K562 (cell line): ENCODE measurements around the gene DPEP1. TPM values are rescaled to one million over a fixed set of nuclear protein-coding genes. Genes with fewer than 3 reads are reported as not detected.
A peak's percentile ranks its signal among the peaks of the same experiment; 100 is the strongest.

ENCODE experiments used
- NFYB ChIP-seq: IDR thresholded peaks from 2 replicates; pipeline ENCODE4 v1.6.1; 2011; ENCODE audit warnings: mild to moderate bottlenecking, moderate library complexity; ENCODE audit not compliant: insufficient read length; ENCODE audit errors: extremely low read depth
- RUNX1 ChIP-seq: sonication (generic); IDR thresholded peaks from 2 replicates; pipeline ENCODE4 v1.6.1; 2016; ENCODE audit warnings: antibody characterized with exemption, low read depth
- ZNF717 ChIP-seq: fragments of 250-450 bp; sonication (Bioruptor Pico); IDR thresholded peaks from 2 replicates; pipeline ENCODE4 v1.5.0; 2021
- polyA plus RNA-seq, 8 experiments: library from polyadenylated mRNA; depleted of rRNA in 4 of 8; stranded (reverse) in 5 of 8; unstranded in 3 of 8; fragments of >200 nt; fragmentation: Nextera tagmentation in 2 of 8; fragmentation: Illumina TruSeq in 1 of 8; extraction: Ambion mirVana in 2 of 8; extraction: Trizol in 1 of 8; gene quantifications; 2 replicates each; pipeline versions ENCODE4 v1.2.1 to v1.2.3, GENCODE V29; 2011 to 2014; ENCODE audit warnings: inconsistent platforms in 1 of 8, missing spikeins in 1 of 8
- total RNA-seq, 7 experiments: library from RNA; depleted of rRNA in 6 of 7; stranded (reverse); fragments of >200 nt in 6 of 7; fragmentation: Illumina TruSeq in 2 of 7; extraction: Trizol in 2 of 7; gene quantifications; 2 replicates each; pipeline versions ENCODE4 v1.2.1 to v1.2.3, GENCODE V29; 2011 to 2021; ENCODE audit warnings: low replicate concordance in 1 of 7
- TF ChIP-seq, protein P1 (sequence below): sonication (generic); formaldehyde crosslinking; IDR thresholded peaks from 2 replicates; pipeline ENCODE4 v1.8.0; 2023; ENCODE audit warnings: mild to moderate bottlenecking, missing genetic modification reagents
- TF ChIP-seq, protein P2 (sequence below): sonication (generic); formaldehyde crosslinking; IDR thresholded peaks from 2 replicates; pipeline ENCODE4 v1.4.0; 2020; ENCODE audit warnings: mild to moderate bottlenecking, missing genetic modification reagents
- TF ChIP-seq, protein P3 (sequence below): fragments of 150-350 bp; IDR thresholded peaks from 2 replicates; pipeline ENCODE4 v1.6.1; 2014; ENCODE audit warnings: low read depth, mild to moderate bottlenecking, low read length, borderline replicate concordance
- TF ChIP-seq, protein P4 (sequence below): fragments of 250-450 bp; sonication (Bioruptor Pico); IDR thresholded peaks from 2 replicates; pipeline ENCODE4 v1.8.0; 2022; ENCODE audit warnings: moderate library complexity, mild to moderate bottlenecking, inconsistent platforms

Gene DPEP1
- total and polyA plus RNA-seq, 9 of the 15 experiments (the other 6 are each of a cell fraction or from before 2014, with no cell fraction given) = 0.14 to 0.31 (median 0.20) TPM; not detected in 6

DNA sequence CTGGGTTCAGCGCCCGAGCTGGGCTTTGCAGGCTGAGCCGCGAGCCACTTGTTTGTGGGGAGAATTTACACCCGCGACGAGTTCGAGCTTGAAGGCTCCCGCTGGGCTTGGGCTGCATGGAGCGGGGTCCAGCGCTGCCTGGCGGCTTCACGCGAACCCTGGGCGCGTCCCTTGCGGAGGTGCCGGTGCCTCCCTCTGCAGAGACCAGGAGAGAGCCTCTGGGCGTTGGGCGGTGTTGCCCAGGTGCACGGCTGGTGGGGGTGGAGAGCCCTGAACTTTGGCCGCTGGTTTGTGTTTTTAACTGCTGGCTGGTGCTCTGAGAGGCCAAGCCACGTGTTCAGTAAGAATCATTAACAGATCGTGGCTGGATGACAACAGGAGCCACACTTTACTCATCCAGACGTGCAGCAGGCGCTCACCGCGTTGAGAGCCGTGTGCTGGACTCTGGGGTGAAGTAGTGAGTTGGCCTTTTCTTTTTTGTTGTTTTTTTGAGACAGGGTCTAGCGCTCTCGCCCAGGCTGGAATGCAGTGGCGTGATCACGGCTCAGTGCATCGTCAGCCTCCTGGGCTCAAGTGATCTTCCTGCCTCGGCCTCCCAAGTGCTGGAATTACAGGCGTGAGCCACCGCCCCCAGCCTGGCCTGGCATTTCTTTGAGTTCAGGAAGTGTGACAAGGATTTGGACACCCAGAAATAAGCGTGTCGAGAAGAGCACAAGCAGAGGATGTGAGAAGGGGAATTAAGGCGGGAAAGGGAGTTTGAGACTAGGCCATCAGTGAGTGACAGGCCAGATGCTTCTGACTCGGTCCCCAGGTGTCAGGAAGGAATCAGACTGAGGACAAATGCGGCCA is 73.9 kb downstream of the DPEP1 start (continued):
- TF ChIP-seq, protein P1, sequence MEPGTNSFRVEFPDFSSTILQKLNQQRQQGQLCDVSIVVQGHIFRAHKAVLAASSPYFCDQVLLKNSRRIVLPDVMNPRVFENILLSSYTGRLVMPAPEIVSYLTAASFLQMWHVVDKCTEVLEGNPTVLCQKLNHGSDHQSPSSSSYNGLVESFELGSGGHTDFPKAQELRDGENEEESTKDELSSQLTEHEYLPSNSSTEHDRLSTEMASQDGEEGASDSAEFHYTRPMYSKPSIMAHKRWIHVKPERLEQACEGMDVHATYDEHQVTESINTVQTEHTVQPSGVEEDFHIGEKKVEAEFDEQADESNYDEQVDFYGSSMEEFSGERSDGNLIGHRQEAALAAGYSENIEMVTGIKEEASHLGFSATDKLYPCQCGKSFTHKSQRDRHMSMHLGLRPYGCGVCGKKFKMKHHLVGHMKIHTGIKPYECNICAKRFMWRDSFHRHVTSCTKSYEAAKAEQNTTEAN (CRISPR knock-in tag) = 0 out of 2 replicates have a peak, but pooled peaks have one; percentile 24
- TF ChIP-seq, protein P2, sequence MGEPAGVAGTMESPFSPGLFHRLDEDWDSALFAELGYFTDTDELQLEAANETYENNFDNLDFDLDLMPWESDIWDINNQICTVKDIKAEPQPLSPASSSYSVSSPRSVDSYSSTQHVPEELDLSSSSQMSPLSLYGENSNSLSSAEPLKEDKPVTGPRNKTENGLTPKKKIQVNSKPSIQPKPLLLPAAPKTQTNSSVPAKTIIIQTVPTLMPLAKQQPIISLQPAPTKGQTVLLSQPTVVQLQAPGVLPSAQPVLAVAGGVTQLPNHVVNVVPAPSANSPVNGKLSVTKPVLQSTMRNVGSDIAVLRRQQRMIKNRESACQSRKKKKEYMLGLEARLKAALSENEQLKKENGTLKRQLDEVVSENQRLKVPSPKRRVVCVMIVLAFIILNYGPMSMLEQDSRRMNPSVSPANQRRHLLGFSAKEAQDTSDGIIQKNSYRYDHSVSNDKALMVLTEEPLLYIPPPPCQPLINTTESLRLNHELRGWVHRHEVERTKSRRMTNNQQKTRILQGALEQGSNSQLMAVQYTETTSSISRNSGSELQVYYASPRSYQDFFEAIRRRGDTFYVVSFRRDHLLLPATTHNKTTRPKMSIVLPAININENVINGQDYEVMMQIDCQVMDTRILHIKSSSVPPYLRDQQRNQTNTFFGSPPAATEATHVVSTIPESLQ (CRISPR knock-in tag) = no peak
- TF ChIP-seq, protein P3, sequence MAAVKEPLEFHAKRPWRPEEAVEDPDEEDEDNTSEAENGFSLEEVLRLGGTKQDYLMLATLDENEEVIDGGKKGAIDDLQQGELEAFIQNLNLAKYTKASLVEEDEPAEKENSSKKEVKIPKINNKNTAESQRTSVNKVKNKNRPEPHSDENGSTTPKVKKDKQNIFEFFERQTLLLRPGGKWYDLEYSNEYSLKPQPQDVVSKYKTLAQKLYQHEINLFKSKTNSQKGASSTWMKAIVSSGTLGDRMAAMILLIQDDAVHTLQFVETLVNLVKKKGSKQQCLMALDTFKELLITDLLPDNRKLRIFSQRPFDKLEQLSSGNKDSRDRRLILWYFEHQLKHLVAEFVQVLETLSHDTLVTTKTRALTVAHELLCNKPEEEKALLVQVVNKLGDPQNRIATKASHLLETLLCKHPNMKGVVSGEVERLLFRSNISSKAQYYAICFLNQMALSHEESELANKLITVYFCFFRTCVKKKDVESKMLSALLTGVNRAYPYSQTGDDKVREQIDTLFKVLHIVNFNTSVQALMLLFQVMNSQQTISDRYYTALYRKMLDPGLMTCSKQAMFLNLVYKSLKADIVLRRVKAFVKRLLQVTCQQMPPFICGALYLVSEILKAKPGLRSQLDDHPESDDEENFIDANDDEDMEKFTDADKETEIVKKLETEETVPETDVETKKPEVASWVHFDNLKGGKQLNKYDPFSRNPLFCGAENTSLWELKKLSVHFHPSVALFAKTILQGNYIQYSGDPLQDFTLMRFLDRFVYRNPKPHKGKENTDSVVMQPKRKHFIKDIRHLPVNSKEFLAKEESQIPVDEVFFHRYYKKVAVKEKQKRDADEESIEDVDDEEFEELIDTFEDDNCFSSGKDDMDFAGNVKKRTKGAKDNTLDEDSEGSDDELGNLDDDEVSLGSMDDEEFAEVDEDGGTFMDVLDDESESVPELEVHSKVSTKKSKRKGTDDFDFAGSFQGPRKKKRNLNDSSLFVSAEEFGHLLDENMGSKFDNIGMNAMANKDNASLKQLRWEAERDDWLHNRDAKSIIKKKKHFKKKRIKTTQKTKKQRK = no peak
- TF ChIP-seq, protein P4, sequence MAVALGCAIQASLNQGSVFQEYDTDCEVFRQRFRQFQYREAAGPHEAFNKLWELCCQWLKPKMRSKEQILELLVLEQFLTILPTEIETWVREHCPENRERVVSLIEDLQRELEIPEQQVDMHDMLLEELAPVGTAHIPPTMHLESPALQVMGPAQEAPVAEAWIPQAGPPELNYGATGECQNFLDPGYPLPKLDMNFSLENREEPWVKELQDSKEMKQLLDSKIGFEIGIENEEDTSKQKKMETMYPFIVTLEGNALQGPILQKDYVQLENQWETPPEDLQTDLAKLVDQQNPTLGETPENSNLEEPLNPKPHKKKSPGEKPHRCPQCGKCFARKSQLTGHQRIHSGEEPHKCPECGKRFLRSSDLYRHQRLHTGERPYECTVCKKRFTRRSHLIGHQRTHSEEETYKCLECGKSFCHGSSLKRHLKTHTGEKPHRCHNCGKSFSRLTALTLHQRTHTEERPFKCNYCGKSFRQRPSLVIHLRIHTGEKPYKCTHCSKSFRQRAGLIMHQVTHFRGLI = no peak
- TF ChIP-seq ZNF717 (CRISPR knock-in tag) = no peak
- no peak for TF ChIP-seq RUNX1
- no peak for TF ChIP-seq NFYB
